Measurements from ENCODE around the gene FBL.

DNA sequence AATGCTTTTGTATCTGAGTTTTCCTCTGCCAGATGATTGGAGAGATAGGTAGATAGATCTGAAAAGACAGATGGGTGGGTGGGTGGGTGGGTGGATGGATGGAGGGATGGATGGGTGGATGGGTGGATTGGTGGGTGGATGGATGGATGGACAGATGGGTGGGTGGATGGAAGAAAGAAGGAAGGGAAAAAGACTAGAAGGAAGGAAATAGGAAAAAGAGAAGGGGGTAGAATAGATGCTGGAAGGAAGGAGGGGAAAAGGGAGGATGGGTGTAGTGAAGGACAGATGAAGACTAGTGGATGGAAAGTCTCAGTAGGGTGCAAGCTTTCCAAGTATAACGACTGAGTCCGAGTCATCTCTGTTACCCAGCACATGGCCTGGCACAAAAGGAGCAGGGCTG lies 19.0 kb upstream of the FBL start:
- no peak for TF ChIP-seq POLR2AphosphoS5 (IDR thresholded peaks at IDR 0.05; ENCODE audit: low read depth, low read length)
- TF ChIP-seq FOXP2 (optimal IDR thresholded peaks at IDR 0.05; ENCODE audit: borderline replicate concordance, extremely low read depth, extremely low read length, insufficient read depth): no peak
